Left ventricle myocardium inferior (tissue), 1 donor: ENCODE results near the gene ULK2. TPM values are rescaled to one million over a fixed set of nuclear protein-coding genes. Genes with fewer than 3 reads are reported as not detected.

ENCODE experiments used
- total RNA-seq: library from RNA; stranded (reverse); fragmentation: NEBNext Ultra II Directional; extraction: Animal tissue kit (Norgen Biotek cat#: 25700); gene quantifications from one replicate; pipeline ENCODE4 v1.2.1, GENCODE V29; 2021
- donor health status: DM: no; HTN: yes; CAD: no; lungs with severe emphysema.

Gene ULK2
- total RNA-seq, 1 donor from 2014 or later: 19.1 TPM

Other genes with a start within 250 kb of the ULK2 start
- 65.2 TPM for gene ALDH3A2, start 219.2 kb downstream of the ULK2 start, total RNA-seq
- gene SLC47A2, start 151.4 kb downstream of the ULK2 start, total RNA-seq: not detected
- gene ALDH3A1, start 119.6 kb downstream of the ULK2 start, total RNA-seq: not detected
- 12.9 TPM for gene AKAP10, start 109.9 kb upstream of the ULK2 start, total RNA-seq
- 10.6 TPM for gene SPECC1, start 141.4 kb upstream of the ULK2 start, total RNA-seq